ENCODE measurements around the gene ITGB8.

The ITGB8 gene

GRCh38 chr7:20438694-20439376 lies 108.1 kb downstream of the ITGB8 start:
- Histone ChIP-seq H3K4me3 (no peak overlapping the region), H3K9me3 (ENCODE audit: low read depth, low read length) (no peaks in the 10 kb centered on the region), H3K27ac (no peak overlapping the region), H3K9ac (ENCODE audit: insufficient read length) (no peak overlapping the region), H3K36me3 (ENCODE audit: insufficient read depth, low read length) (no peaks in the 10 kb centered on the region)
- TF ChIP-seq EZH2 (IDR thresholded peaks at IDR 0.05) (no peak), POLR2AphosphoS5 (IDR thresholded peaks at IDR 0.05; ENCODE audit: borderline replicate concordance, low read depth, low read length) (no peak), FOXP2 (optimal IDR thresholded peaks at IDR 0.05; ENCODE audit: control extremely low read depth, extremely low read length, insufficient read depth) (no peak)
- DNase-seq (ENCODE audit: low read depth, low spot score): no peak

- Histone ChIP-seq H3K36me3 (ENCODE audit: insufficient read depth, low read length) (no peaks in the 10 kb centered on the region), H3K9me3 (ENCODE audit: low read depth, low read length) (no peaks in the 10 kb centered on the region), H3K9ac (ENCODE audit: insufficient read length) (no peak overlapping the region), H3K4me3 (no peak overlapping the region), H3K27ac (no peak overlapping the region)
- TF ChIP-seq POLR2AphosphoS5 (IDR thresholded peaks at IDR 0.05; ENCODE audit: borderline replicate concordance, low read depth, low read length) (no peak), EZH2 (IDR thresholded peaks at IDR 0.05) (no peak), FOXP2 (optimal IDR thresholded peaks at IDR 0.05; ENCODE audit: control extremely low read depth, extremely low read length, insufficient read depth) (no peak)
- DNase-seq (ENCODE audit: low read depth, low spot score): no peak
Observed at GRCh38 chr7:20439416-20440185, 108.9 kb downstream of the ITGB8 start.

- DNase-seq (ENCODE audit: low read depth, low spot score): no peak
- H3K4me3 ChIP-seq: no peak overlapping the region
- TF ChIP-seq EZH2 (IDR thresholded peaks at IDR 0.05) (no peak), POLR2AphosphoS5 (IDR thresholded peaks at IDR 0.05; ENCODE audit: borderline replicate concordance, low read depth, low read length) (no peak), FOXP2 (optimal IDR thresholded peaks at IDR 0.05; ENCODE audit: control extremely low read depth, extremely low read length, insufficient read depth) (no peak)
- no peaks in the 10 kb centered on the region for H3K36me3 ChIP-seq (ENCODE audit: insufficient read depth, low read length)
- no peak overlapping the region for H3K9ac ChIP-seq (ENCODE audit: insufficient read length)
- no peak overlapping the region for H3K27ac ChIP-seq
- H3K9me3 ChIP-seq (ENCODE audit: low read depth, low read length): no peaks in the 10 kb centered on the region
Observed at GRCh38 chr7:20440472-20441105, 109.9 kb downstream of the ITGB8 start.

- H3K9ac ChIP-seq (ENCODE audit: insufficient read length): no peak overlapping the region
- DNase-seq (ENCODE audit: low read depth, low spot score): no peak
- no peak for TF ChIP-seq FOXP2 (optimal IDR thresholded peaks at IDR 0.05; ENCODE audit: control extremely low read depth, extremely low read length, insufficient read depth)
- TF ChIP-seq POLR2AphosphoS5 (IDR thresholded peaks at IDR 0.05; ENCODE audit: borderline replicate concordance, low read depth, low read length): no peak
- TF ChIP-seq EZH2 (IDR thresholded peaks at IDR 0.05): no peak
- H3K27ac ChIP-seq: no peak overlapping the region
- no peak overlapping the region for H3K4me3 ChIP-seq
- H3K36me3 ChIP-seq (ENCODE audit: insufficient read depth, low read length): no peaks in the 10 kb centered on the region
- H3K9me3 ChIP-seq (ENCODE audit: low read depth, low read length): no peaks in the 10 kb centered on the region
Observed at GRCh38 chr7:20441346-20441745, 110.6 kb downstream of the ITGB8 start.

GRCh38 chr7:20441991-20442441 lies 111.3 kb downstream of the ITGB8 start:
- Histone ChIP-seq H3K9me3 (ENCODE audit: low read depth, low read length) (no peaks in the 10 kb centered on the region), H3K27ac (no peak overlapping the region), H3K36me3 (ENCODE audit: insufficient read depth, low read length) (no peaks in the 10 kb centered on the region), H3K4me3 (no peak overlapping the region), H3K9ac (ENCODE audit: insufficient read length) (no peak overlapping the region)
- DNase-seq (ENCODE audit: low read depth, low spot score): no peak
- TF ChIP-seq FOXP2 (optimal IDR thresholded peaks at IDR 0.05; ENCODE audit: control extremely low read depth, extremely low read length, insufficient read depth) (no peak), POLR2AphosphoS5 (IDR thresholded peaks at IDR 0.05; ENCODE audit: borderline replicate concordance, low read depth, low read length) (no peak), EZH2 (IDR thresholded peaks at IDR 0.05) (no peak)

GRCh38 chr7:20442951-20443350 lies 112.3 kb downstream of the ITGB8 start:
- Histone ChIP-seq H3K36me3 (ENCODE audit: insufficient read depth, low read length) (no peaks in the 10 kb centered on the region), H3K9me3 (ENCODE audit: low read depth, low read length) (no peaks in the 10 kb centered on the region), H3K9ac (ENCODE audit: insufficient read length) (no peak overlapping the region), H3K27ac (no peak overlapping the region), H3K4me3 (no peak overlapping the region)
- no peak for DNase-seq (ENCODE audit: low read depth, low spot score)
- TF ChIP-seq EZH2 (IDR thresholded peaks at IDR 0.05): no peak
- TF ChIP-seq FOXP2 (optimal IDR thresholded peaks at IDR 0.05; ENCODE audit: control extremely low read depth, extremely low read length, insufficient read depth): no peak
- no peak for TF ChIP-seq POLR2AphosphoS5 (IDR thresholded peaks at IDR 0.05; ENCODE audit: borderline replicate concordance, low read depth, low read length)

- no peak overlapping the region for H3K4me3 ChIP-seq
- no peaks in the 10 kb centered on the region for H3K36me3 ChIP-seq (ENCODE audit: insufficient read depth, low read length)
- H3K9ac ChIP-seq (ENCODE audit: insufficient read length): no peak overlapping the region
- no peak overlapping the region for H3K27ac ChIP-seq
- no peak for DNase-seq (ENCODE audit: low read depth, low spot score)
- no peaks in the 10 kb centered on the region for H3K9me3 ChIP-seq (ENCODE audit: low read depth, low read length)
- TF ChIP-seq POLR2AphosphoS5 (IDR thresholded peaks at IDR 0.05; ENCODE audit: borderline replicate concordance, low read depth, low read length) (no peak), FOXP2 (optimal IDR thresholded peaks at IDR 0.05; ENCODE audit: control extremely low read depth, extremely low read length, insufficient read depth) (no peak), EZH2 (IDR thresholded peaks at IDR 0.05) (no peak)
Observed at GRCh38 chr7:20444030-20444800, 113.5 kb downstream of the ITGB8 start.

All from SK-N-MC (cell line).